GM19397 (cell line): ENCODE data around the gene CNIH4.
"Not testable (repeated sequence)": the region's sequence is repeated elsewhere in the genome, so short reads cannot be mapped to it uniquely, and the experiment has no call there.

Experiments used
- ATAC-seq: cut with Tn5 transposase; IDR thresholded peaks from one replicate; pipeline ENCODE4 v1.9.1; 2021; ENCODE audit warnings: mild to moderate bottlenecking, moderate library complexity; ENCODE audit not compliant: unreplicated experiment

The CNIH4 gene

DNA sequence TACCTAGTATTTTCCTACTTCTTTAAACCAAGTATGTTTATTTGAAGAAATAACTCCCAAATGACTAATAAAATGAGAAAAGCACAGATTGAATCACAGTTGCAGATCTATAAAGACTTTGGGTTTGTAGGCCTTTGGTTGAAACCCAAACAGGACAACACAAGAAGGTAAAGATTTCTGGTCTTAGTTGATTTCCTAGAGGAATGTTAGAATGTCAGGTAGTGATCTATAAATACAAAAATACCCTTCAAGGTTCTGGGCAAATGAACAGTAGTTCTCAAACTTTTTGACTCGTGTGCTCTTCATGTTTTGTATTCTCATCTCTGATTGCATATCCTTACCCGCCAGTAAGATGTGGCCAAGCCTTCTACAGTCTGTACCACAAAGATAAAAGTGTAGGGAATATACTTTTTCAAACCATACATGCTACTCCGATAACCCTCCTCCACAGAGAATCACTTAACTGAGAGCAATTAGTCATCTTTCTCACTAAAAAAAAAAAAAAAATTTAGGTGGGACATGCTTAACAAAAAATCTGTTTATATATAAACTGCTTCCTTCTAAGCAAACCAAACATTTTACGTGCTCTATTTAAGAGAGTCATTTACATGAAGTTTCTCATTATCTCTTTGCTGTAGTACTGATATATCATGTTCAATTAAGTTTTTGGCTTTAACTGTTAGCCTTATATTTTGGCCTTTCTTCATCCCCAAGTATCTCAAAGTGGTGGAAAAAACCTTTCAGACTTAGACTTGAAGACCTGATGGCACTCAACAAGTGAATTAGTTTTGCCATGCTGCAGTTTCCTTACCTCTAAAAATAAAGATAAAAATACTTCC is 36.0 kb downstream of the CNIH4 start:
- ATAC-seq, result no peak

DNA sequence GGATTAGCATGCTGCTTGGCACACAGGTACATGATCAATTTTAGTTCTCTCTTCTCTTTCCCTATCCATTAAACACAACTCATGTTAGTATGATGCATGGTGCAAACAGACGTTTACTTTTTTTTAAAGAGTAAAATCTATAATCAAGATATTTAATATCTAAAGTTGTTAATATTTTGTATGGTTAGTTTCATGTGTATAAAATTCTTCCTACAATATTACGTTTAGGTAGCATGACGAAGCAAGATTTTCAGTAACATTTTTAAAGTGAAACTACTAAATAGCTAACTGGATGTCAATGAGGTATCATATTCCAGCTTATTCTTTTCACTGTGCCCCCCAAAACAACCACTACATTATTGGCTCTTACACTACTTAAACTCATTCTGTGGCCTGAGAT is 36.6 kb downstream of the CNIH4 start:
- ATAC-seq, result no peak

DNA sequence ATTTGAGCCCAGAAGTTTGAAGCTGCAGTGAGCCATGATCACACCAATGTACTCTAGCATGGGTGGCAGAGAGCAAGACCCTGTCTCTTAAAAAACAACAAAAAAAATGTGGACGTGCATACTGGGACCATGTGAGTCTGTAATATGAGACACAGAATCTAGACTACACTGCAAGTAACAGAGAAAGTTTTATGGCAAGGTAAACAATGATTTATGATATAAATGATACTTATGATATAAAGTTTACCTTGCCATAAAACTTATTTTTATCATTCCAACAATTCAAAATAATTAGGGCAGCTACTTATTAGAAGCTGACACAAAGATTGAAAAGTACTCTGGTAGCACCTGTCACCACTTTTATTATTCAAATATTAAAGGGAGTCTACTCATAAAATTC is 43.2 kb downstream of the CNIH4 start:
- ATAC-seq, result no peak

DNA sequence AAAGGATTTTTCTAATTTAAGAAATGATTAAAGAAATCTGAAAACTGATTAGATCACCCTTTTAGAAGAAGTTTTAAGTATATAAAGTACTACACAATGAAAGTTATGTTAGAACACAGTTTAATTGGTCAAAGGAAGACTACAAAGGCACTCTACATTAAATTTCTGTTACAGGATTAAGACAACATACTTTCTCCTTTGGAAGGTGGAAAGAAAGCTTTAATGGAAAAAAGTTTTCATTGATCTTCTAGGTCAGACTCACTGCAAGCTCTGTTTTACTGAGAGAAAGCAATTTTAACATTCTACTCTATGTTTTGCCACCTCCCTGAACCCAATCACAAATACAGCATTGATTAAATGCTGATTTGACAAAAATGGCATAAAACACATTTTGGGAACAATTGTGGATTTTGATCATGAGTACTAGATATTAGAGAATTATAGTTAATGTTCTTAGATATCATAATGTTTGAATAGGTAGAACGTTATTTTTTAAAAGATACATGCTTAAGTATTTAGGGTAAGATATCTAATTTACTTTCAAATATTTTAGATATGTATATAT is 45.9 kb downstream of the CNIH4 start:
- no peak for ATAC-seq

DNA sequence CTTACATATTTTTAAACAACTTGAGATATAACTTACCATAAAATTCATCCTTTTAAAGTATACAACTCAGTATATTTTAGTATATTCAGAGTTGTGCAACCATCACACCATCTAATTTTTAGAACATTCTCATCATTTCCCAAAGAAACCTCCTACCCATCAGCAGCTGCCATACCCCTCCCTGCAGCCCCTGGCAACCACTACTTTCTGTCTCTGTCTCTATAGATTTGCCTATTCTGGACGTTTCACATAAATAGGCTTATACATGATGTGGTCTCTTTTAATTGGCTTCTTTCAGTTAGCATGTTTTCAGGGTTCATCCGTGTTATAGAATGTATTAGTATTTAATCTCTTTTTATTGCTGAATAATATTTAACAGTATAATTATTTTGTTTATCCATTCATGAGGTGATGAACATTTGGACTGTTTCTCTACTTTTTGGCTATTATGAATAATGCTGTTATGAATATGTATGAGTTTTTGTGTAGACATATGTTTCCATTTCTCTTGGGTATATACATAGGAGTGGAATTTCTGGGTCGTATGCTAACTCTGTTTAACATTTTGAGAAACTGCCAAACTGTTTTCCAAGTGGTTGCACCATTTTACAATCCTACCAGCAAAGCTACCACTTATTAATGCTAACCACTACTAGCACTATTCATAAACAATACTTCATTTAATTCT is 48.4 kb downstream of the CNIH4 start:
- no peak for ATAC-seq

DNA sequence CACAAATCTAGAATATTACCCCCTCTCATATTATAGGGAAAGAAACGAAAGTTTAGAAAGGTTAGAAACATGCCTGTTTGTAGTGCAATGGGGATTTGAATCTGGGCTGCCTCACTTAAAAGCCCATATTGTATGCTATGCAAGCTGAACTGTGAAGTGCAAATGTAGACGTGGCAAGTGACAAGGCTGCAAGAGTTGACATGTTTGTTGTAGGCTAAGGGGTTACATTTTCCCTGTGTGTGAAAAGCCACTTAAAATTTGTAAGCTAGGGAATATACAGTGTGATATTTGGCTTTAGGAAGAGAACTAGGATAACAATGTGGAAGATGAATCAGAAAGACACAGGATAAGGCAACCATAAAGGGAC is 48.9 kb downstream of the CNIH4 start:
- ATAC-seq, result no peak

DNA sequence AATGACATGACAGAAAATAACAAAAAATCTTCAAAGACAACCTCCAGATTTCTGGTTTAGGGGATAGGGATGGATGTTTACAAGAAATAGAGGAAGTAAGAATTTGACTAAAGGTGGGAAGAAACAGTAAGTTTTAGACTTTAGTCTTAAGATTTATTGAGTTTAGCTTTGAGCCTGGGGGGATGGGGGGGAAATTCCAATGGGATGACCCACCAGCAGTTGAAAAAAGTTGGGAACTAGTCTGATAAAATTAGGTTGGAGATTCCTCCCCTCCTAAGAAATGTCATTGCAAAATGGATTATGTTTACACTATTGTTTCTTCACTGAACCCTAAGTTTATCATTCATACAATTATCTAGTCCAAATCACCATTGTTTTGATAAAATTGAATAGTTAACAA is 49.5 kb downstream of the CNIH4 start:
- no peak for ATAC-seq

DNA sequence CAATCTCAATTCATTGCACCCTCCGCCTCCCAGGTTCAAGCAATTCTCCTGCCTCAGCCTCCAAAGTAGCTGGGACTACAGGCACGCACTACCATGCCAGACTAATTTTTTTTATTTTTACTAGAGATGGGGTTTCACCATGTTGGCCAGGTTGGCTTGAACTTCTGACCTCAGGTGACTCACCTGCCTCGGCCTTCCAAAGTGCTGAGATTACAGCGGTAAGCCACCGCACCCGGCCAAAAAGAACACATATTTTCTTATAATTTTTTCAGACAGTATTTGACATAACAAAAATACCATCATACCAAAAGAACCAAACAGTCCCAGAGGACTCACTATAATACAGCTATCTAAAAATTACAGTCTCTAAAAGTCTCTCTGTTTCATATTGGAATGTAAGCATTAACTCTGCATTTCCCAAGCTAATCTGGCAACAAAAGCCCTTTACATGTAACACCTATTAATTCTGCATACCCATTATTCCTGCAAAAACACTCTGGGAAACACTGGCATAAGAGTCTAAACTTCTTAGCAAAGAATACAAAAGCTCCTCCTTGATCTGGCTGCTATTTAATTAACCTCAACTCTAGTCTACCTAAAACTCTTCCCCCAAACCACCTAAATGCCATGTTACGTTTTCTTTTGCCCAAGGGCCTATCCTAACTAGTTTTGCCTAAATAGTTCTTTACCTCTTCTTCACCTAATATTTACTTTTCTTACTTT is 51.1 kb downstream of the CNIH4 start:
- no peak for ATAC-seq

DNA sequence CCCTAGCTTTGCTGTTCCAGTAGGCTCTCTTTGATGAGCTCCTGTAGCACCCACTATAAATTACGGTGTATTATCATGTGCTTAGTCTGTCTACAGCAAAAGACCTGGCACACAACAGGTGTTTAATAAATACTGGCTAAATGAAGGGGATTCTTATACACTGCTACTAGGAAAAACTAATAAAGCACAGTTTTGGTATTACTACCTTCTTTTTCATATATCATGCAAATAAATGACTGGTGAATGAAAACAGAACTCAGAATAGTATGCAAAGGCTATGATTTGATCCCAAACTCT is 51.6 kb downstream of the CNIH4 start:
- no peak for ATAC-seq

DNA sequence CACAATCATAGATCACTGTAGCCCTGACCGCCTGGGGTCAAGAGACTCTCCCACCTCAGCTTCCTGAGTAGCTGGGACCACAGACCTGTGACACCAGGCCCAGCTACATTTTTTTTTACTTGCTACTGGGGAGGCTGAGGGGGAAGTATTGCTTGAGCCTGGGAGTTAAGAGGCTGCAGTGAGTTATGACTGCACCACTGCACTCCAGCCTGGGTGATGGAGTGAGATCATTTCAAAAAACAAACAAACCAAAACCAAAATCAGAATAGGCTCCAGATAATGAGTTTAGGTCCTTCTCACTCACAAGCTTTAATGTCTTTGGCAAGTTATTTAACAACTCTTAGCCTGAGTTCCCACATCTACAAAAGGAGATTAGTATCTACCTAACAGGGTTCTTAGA is 55.1 kb downstream of the CNIH4 start:
- no peak for ATAC-seq

DNA sequence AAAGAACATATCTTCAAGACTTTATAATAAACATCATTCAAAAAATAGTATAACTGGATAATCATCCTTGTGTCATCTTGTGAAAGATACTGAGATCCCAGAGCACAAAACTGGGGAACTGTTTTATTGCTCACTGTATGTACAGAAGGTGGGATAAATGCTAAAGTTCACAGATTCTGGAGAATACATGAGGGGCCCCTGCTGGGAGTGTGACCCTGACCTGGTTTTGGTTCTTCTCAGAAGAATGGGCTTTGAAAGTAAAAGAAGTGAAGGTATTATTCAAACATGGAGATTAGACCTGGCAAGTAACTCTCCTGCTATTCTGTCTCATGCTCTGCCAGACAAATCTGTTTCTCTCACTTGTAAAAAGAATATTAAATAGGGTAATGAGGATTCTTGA is 63.4 kb downstream of the CNIH4 start:
- no peak for ATAC-seq

DNA sequence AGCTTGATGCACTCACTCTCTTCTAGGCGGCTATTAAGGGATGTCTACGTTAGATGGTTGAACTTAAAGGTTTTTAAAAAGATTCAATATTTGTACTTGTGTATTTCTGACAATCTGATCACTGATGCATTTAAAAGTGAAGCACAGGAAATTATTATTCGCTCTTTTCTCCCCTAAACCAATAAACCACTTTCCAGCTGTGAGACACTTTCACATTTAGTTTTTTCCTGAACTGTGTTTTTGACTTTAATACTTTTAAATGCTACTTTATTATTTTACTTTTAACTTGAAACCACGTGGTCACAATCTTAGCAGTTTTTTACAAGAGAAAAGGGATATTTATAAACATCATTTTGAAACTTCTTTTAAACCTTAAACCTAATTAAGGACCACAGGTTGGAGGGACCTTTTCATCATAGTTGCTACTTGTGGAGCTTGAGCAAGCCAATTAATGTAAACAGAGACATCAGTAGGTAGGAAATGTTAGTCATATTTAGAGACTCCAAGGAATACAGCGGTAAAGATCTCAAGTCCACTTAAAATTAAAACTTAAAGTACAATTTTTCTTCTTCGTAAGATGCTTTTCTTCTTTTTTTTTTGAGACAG is 68.7 kb downstream of the CNIH4 start:
- no peak for ATAC-seq

DNA sequence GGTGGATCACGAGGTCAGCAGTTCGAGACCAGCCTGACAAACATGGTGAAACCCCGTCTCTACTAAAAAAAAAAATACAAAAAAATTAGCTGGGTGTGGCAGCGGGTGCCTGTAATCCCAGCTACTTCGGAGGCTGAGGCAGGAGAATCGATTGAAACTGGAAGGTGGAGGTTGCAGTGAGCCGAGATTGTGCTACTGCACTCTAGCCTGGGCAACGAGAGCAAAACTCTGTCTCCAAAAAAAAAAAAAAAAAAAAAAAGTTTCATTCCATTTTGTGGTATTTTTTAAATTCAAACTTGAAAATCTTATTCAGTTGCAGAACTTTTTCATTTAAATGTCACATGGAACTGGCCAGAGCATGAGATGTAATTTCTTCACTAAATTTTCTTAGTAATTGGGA is 70.2 kb downstream of the CNIH4 start:
- ATAC-seq, result not testable (repeated sequence)

DNA sequence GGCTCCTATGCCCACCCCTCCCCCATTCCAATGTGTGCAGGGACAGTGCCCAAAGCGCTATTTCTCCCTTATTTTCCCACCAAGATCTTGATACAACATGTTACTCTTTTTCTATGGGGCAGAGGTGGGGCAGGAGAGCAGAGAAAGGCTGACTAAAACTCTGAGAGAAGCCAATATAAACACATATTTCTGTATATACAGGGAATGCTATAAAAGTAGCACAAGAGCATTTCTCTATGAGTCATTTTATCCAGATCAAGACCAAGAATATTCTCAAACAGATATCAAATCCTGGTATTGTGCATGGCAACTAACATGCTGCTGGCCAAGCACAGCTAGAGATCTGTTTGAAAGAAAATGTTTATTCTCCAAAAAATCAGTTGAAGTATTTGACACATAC is 70.7 kb downstream of the CNIH4 start:
- ATAC-seq, result no peak

DNA sequence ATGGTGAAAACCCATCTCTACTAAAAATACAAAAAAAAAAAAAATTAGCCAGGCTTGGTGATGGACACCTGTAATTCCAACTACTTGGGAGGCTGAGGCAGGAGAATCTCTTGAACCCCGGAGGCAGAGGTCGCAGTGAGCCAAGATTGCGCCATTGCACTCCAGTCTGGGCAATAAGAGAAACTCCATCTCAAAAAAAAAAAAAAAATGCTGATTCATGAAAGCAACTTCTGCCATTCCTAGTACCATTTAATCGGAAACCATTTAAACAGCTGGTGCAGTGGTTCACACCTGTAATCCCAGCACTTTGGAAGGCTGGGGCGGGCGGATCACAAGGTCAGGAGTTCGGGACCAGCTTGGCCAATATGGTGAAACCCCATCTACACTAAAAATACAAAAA is 72.0 kb downstream of the CNIH4 start:
- ATAC-seq, result not testable (repeated sequence)
